Astrocyte (in vitro differentiated cells and primary cell): ENCODE results near the gene VWA2. TPM values are rescaled to one million over a fixed set of nuclear protein-coding genes. Genes with fewer than 3 reads are reported as not detected.

Source experiments
- DNase-seq: peaks from one replicate; pipeline ENCODE4 v3.0.0-alpha.2; 2010; ENCODE audit warnings: low read depth
- FAIRE-seq: peaks from 2 replicates; lab custom pipeline; 2011; peaks lifted over from hg19 to GRCh38; lab: Jason Lieb, UNC
- H2AFZ ChIP-seq: 2 replicates; pipeline ENCODE4 v1.6.0; 2012; ENCODE audit warnings: low read depth, low read length, inconsistent platforms
- H3K27ac ChIP-seq: 2 replicates; pipeline ENCODE4 v1.5.1; 2011; ENCODE audit warnings: low read depth, low read length, inconsistent platforms
- H3K27me3 ChIP-seq: 2 replicates; pipeline ENCODE4 v1.6.0; 2011; ENCODE audit warnings: low read length, inconsistent platforms; ENCODE audit not compliant: insufficient read depth
- H3K36me3 ChIP-seq: 2 replicates; pipeline ENCODE4 v1.5.1; 2011; ENCODE audit warnings: low read length, inconsistent platforms; ENCODE audit not compliant: insufficient read depth
- H3K4me1 ChIP-seq: 2 replicates; pipeline ENCODE4 v1.5.1; 2011; ENCODE audit warnings: low read length, inconsistent platforms; ENCODE audit not compliant: insufficient read depth
- H3K4me2 ChIP-seq: 2 replicates; pipeline ENCODE4 v1.6.0; 2012; ENCODE audit warnings: low read length, inconsistent platforms
- H3K4me3 ChIP-seq: 2 replicates; pipeline ENCODE4 v1.5.1; 2011; ENCODE audit warnings: low read depth, mild to moderate bottlenecking, low read length, inconsistent platforms; ENCODE audit not compliant: insufficient read depth
- H3K79me2 ChIP-seq: 2 replicates; pipeline ENCODE4 v1.6.0; 2012; ENCODE audit warnings: mild to moderate bottlenecking, low read length, inconsistent platforms; ENCODE audit not compliant: insufficient read depth
- H3K9ac ChIP-seq: 2 replicates; pipeline ENCODE4 v1.6.0; 2012; ENCODE audit warnings: mild to moderate bottlenecking, low read length, inconsistent platforms
- H3K9me3 ChIP-seq: 2 replicates; pipeline ENCODE4 v1.5.1; 2012; ENCODE audit warnings: low read depth, mild to moderate bottlenecking, low read length, inconsistent platforms; ENCODE audit not compliant: insufficient read depth
- H4K20me1 ChIP-seq: 2 replicates; pipeline ENCODE4 v1.6.0; 2012; ENCODE audit warnings: low read length, inconsistent platforms; ENCODE audit not compliant: insufficient read depth
- H3K27ac Mint-ChIP-seq: one replicate; pipeline ENCODE4 v1.8.0; 2021; ENCODE audit warnings: mild to moderate bottlenecking, mixed read lengths; ENCODE audit not compliant: unreplicated experiment
- H3K27me3 Mint-ChIP-seq: one replicate; pipeline ENCODE4 v1.8.0; 2021; ENCODE audit warnings: low read depth, mixed read lengths; ENCODE audit not compliant: unreplicated experiment
- H3K36me3 Mint-ChIP-seq: one replicate; pipeline ENCODE4 v1.8.0; 2021; ENCODE audit warnings: low read depth, mixed read lengths; ENCODE audit not compliant: unreplicated experiment
- H3K4me1 Mint-ChIP-seq: one replicate; pipeline ENCODE4 v1.8.0; 2021; ENCODE audit warnings: low read depth, mixed read lengths; ENCODE audit not compliant: unreplicated experiment
- H3K4me3 Mint-ChIP-seq: one replicate; pipeline ENCODE4 v1.8.0; 2021; ENCODE audit warnings: mild to moderate bottlenecking, moderate library complexity, mixed read lengths; ENCODE audit not compliant: unreplicated experiment
- H3K9me3 Mint-ChIP-seq: one replicate; pipeline ENCODE4 v1.8.0; 2021; ENCODE audit warnings: mild to moderate bottlenecking, mixed read lengths; ENCODE audit not compliant: unreplicated experiment
- EZH2 ChIP-seq: IDR thresholded peaks from 2 replicates; pipeline ENCODE4 v1.6.1; 2012; ENCODE audit warnings: mild to moderate bottlenecking, low read length, inconsistent platforms; ENCODE audit not compliant: insufficient read depth
- total RNA-seq: library from RNA; stranded (reverse); gene quantifications from 2 replicates; pipeline ENCODE4 v1.2.1, GENCODE V29; 2021
- TF ChIP-seq, protein P1 (sequence below): IDR thresholded peaks from 2 replicates; pipeline ENCODE4 v1.5.1; 2011; ENCODE audit warnings: low read depth, mild to moderate bottlenecking, inconsistent platforms, low read length, moderate library complexity; ENCODE audit not compliant: insufficient read depth

VWA2 gene
- total RNA-seq, 1 donor from 2014 or later, result 0.25 TPM

DNA sequence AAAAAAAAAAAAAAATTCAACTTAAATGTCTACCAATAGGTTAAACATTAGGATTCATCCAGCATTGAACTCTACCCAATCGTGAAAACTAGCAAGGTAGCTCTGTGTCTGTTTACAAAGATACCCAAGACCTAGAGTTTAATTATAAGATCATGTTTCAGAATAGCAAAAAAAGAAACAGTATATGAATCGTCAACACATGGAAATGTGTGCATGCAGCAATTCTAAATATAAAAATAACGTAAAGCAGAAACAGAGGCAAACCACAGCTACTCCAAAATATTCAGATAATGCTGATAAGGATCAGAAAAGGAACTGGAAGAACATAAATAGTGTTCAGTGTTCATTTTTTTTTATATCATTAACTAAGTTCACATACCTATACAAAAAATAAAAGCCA lies 96.6 kb downstream of the VWA2 start:
- Histone ChIP-seq H3K4me1 (peaks cover 15% of the 10 kb centered on the region), H3K27ac (no peak overlapping the region), H4K20me1 (peaks cover 4% of the 10 kb centered on the region), H3K36me3 (no peaks in the 10 kb centered on the region), H3K4me2 (no peak overlapping the region), H3K4me3 (no peak overlapping the region), H2AFZ (no peak overlapping the region), H3K9me3 (no peaks in the 10 kb centered on the region), H3K79me2 (no peaks in the 10 kb centered on the region), H3K9ac (no peak overlapping the region), H3K27me3 (peaks cover 15% of the 10 kb centered on the region)
- peaks cover 3% of the 10 kb centered on the region for H3K27me3 Mint-ChIP-seq
- H3K9me3 Mint-ChIP-seq, result no peaks in the 10 kb centered on the region
- H3K4me3 Mint-ChIP-seq, result no peak overlapping the region
- peaks cover 23% of the 10 kb centered on the region for H3K4me1 Mint-ChIP-seq
- TF ChIP-seq, protein P1, sequence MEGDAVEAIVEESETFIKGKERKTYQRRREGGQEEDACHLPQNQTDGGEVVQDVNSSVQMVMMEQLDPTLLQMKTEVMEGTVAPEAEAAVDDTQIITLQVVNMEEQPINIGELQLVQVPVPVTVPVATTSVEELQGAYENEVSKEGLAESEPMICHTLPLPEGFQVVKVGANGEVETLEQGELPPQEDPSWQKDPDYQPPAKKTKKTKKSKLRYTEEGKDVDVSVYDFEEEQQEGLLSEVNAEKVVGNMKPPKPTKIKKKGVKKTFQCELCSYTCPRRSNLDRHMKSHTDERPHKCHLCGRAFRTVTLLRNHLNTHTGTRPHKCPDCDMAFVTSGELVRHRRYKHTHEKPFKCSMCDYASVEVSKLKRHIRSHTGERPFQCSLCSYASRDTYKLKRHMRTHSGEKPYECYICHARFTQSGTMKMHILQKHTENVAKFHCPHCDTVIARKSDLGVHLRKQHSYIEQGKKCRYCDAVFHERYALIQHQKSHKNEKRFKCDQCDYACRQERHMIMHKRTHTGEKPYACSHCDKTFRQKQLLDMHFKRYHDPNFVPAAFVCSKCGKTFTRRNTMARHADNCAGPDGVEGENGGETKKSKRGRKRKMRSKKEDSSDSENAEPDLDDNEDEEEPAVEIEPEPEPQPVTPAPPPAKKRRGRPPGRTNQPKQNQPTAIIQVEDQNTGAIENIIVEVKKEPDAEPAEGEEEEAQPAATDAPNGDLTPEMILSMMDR, result no peak
- no peak for TF ChIP-seq EZH2
- H3K36me3 Mint-ChIP-seq, result peaks cover 13% of the 10 kb centered on the region
- FAIRE-seq, result no peak
- no peak for DNase-seq
- H3K27ac Mint-ChIP-seq, result no peak overlapping the region

DNA sequence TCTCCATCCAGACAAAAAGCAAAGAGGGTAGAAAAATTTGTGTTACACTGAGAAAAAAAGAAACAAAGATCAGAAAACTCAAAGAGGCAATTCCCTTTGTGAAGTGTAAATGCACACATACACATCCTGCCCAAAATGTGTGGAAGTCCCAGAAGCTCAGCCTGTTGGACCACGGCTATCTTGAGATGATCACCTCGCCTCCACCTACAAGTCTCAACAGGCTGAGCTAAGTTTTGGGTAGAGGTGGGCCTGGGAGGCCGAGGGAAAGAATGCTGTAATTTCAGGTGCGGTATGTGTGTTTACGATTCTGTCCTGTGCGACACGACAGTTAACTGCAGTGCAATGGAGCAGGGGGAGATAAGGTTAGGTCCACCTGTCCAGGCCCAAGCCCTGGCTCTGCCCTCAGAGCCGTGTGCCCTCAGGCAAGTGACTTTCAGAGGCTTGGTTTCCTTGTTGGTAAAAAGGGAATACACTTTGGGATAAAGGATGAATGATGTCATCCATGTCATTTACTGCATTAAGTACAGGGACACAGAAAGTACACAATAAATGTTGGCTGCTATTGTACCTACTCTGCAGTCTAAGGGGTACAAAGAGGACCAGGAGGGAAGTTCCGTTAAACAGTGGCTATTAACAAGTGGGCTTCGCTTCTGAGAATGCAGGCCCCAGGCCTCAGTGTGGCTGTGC lies 97.9 kb downstream of the VWA2 start:
- peaks cover 12% of the 10 kb centered on the region for H3K27me3 ChIP-seq
- H3K27ac ChIP-seq, result no peak overlapping the region
- DNase-seq (no peak), FAIRE-seq (no peak)
- H3K36me3 ChIP-seq, result no peaks in the 10 kb centered on the region
- H4K20me1 ChIP-seq, result peaks cover 4% of the 10 kb centered on the region
- TF ChIP-seq, protein P1, result no peak
- no peak for TF ChIP-seq EZH2
- H2AFZ ChIP-seq, result no peak overlapping the region
- Mint-ChIP-seq H3K9me3 (no peaks in the 10 kb centered on the region), H3K27ac (no peak overlapping the region), H3K27me3 (no peaks in the 10 kb centered on the region), H3K4me3 (no peak overlapping the region), H3K36me3 (peaks cover 15% of the 10 kb centered on the region), H3K4me1 (peaks cover 23% of the 10 kb centered on the region)
- H3K4me1 ChIP-seq, result peaks cover 15% of the 10 kb centered on the region
- no peak overlapping the region for H3K9ac ChIP-seq
- no peak overlapping the region for H3K4me3 ChIP-seq
- H3K4me2 ChIP-seq, result no peak overlapping the region
- H3K79me2 ChIP-seq, result no peaks in the 10 kb centered on the region
- no peaks in the 10 kb centered on the region for H3K9me3 ChIP-seq
